Suprapubic skin (tissue), 4 donors: ENCODE results near the gene TRAPPC2L. TPM values are rescaled to one million over a fixed set of nuclear protein-coding genes. Genes with fewer than 3 reads are reported as not detected.
A peak's percentile ranks its signal among the peaks of the same experiment; 100 is the strongest.

Experiments
- DNase-seq, 2 donors: peaks; one replicate each; pipeline ENCODE4 v3.0.0-alpha.2; 2019; ENCODE audit warnings: low spot score in 2 of 2
- H3K27ac ChIP-seq: fragments of 200-600 bp; sonication (generic); one replicate; pipeline ENCODE4 v1.5.1; 2019
- H3K27me3 ChIP-seq: fragments of 200-600 bp; sonication (generic); one replicate; pipeline ENCODE4 v1.5.1; 2019
- H3K36me3 ChIP-seq: fragments of 200-600 bp; sonication (generic); one replicate; pipeline ENCODE4 v1.5.1; 2019
- H3K4me1 ChIP-seq: fragments of 200-600 bp; sonication (generic); one replicate; pipeline ENCODE4 v1.5.1; 2019
- H3K4me3 ChIP-seq: fragments of 200-600 bp; sonication (generic); one replicate; pipeline ENCODE4 v1.5.1; 2019; ENCODE audit warnings: mild to moderate bottlenecking
- H3K9me3 ChIP-seq: fragments of 200-600 bp; sonication (generic); one replicate; pipeline ENCODE4 v1.5.1; 2019
- CTCF ChIP-seq, 2 donors: fragments of 200-600 bp in 1 of 2; fragments of 450-650 bp in 1 of 2; sonication (generic) in 1 of 2; IDR thresholded peaks; one replicate each; pipeline ENCODE4 v1.5.1; 2016 to 2019; ENCODE audit warnings: antibody characterized with exemption in 2 of 2, mild to moderate bottlenecking in 1 of 2, moderate library complexity in 1 of 2
- EP300 ChIP-seq: sonication (generic); formaldehyde crosslinking; IDR thresholded peaks from one replicate; pipeline ENCODE4 v1.6.1; 2017; ENCODE audit warnings: antibody characterized with exemption
- POLR2A ChIP-seq, 2 donors: fragments of 450-650 bp; IDR thresholded peaks; one replicate each; pipeline ENCODE4 v1.6.1; 2017; ENCODE audit warnings: antibody characterized with exemption in 2 of 2, mild to moderate bottlenecking in 2 of 2, moderate library complexity in 2 of 2
- POLR2AphosphoS5 ChIP-seq, 3 donors: sonication (generic); formaldehyde crosslinking; IDR thresholded peaks; one replicate each; pipeline ENCODE4 v1.6.1; 2017; ENCODE audit warnings: antibody characterized with exemption in 3 of 3
- WGBS: methylation state at CpG from one replicate; pipeline ENCODE4 v1.1.5; 2018; 5-methylcytosine and 5-hydroxymethylcytosine counted together
- total RNA-seq, 4 donors: library from RNA; depleted of rRNA; stranded (reverse); fragments of >200 nt; gene quantifications; one replicate each; pipeline ENCODE4 v1.1.0, GENCODE V29; 2016

The TRAPPC2L gene
- total RNA-seq, 4 donors from 2014 or later: 31.9 to 49.2 (median 36.3) TPM

GRCh38 chr16:88884569-88885271, 27.8 kb downstream of the TRAPPC2L start:
- Histone ChIP-seq H3K4me3 (no peak overlapping the region), H3K4me1 (peaks cover 38% of the 10 kb centered on the region), H3K27me3 (no peaks in the 10 kb centered on the region), H3K9me3 (no peaks in the 10 kb centered on the region), H3K36me3 (peaks cover 12% of the 10 kb centered on the region), H3K27ac (no peak overlapping the region)
- no peak for DNase-seq
- TF ChIP-seq POLR2AphosphoS5 (IDR thresholded peaks at IDR 0.05) (no peak), CTCF (IDR thresholded peaks at IDR 0.05) (no peak), EP300 (no peak), POLR2A (IDR thresholded peaks at IDR 0.05) (no peak)
- WGBS: 93% methylated on average over 21 of the region's 39 CpGs

- peaks cover 12% of the 10 kb centered on the region for H3K36me3 ChIP-seq
- peaks cover 30% of the 10 kb centered on the region for H3K4me1 ChIP-seq
- 86% methylated on average over 7 of the region's 28 CpGs for WGBS
- H3K27me3 ChIP-seq: no peaks in the 10 kb centered on the region
- TF ChIP-seq EP300 (no peak), POLR2A (IDR thresholded peaks at IDR 0.05) (no peak), CTCF (IDR thresholded peaks at IDR 0.05) (no peak), POLR2AphosphoS5 (IDR thresholded peaks at IDR 0.05) (no peak)
- no peak overlapping the region for H3K27ac ChIP-seq
- no peaks in the 10 kb centered on the region for H3K9me3 ChIP-seq
- H3K4me3 ChIP-seq: no peak overlapping the region
- DNase-seq: no peak
Measured at GRCh38 chr16:88885693-88886280, 28.9 kb downstream of the TRAPPC2L start.

GRCh38 chr16:88886420-88886844, 29.5 kb downstream of the TRAPPC2L start:
- TF ChIP-seq EP300 (no peak), POLR2A (IDR thresholded peaks at IDR 0.05) (no peak), POLR2AphosphoS5 (IDR thresholded peaks at IDR 0.05) (no peak), CTCF (IDR thresholded peaks at IDR 0.05) (no peak)
- Histone ChIP-seq H3K36me3 (peaks cover 12% of the 10 kb centered on the region), H3K27ac (peak overlapping the region; percentile 10)

GRCh38 chr16:88886845-88887521, 30.1 kb downstream of the TRAPPC2L start:
- 70% methylated on average over 36 of the region's 39 CpGs for WGBS
- H3K36me3 ChIP-seq: peaks cover 12% of the 10 kb centered on the region
- no peaks in the 10 kb centered on the region for H3K27me3 ChIP-seq
- no peak for TF ChIP-seq POLR2A (IDR thresholded peaks at IDR 0.05)
- TF ChIP-seq CTCF (IDR thresholded peaks at IDR 0.05): peak in 1 of 2 donors; percentile 12
- peaks cover 21% of the 10 kb centered on the region for H3K4me1 ChIP-seq
- H3K9me3 ChIP-seq: no peaks in the 10 kb centered on the region
- no peak overlapping the region for H3K4me3 ChIP-seq
- DNase-seq: no peak
- H3K27ac ChIP-seq: peak overlapping the region; percentile 10

More at GRCh38 chr16:88886420-88886844, 29.5 kb downstream of the TRAPPC2L start:
- no peak for DNase-seq
- Histone ChIP-seq H3K27me3 (no peaks in the 10 kb centered on the region), H3K9me3 (no peaks in the 10 kb centered on the region), H3K4me1 (peaks cover 26% of the 10 kb centered on the region), H3K4me3 (no peak overlapping the region)
- whole genome bisulfite sequencing: 65% methylated on average over 4 of the region's 15 CpGs

- Histone ChIP-seq H3K27ac (peak overlapping the region; percentile 40), H3K36me3 (peaks cover 12% of the 10 kb centered on the region), H3K4me1 (peaks cover 11% of the 10 kb centered on the region), H3K9me3 (no peaks in the 10 kb centered on the region), H3K27me3 (no peaks in the 10 kb centered on the region), H3K4me3 (no peak overlapping the region)
- 40% methylated on average over 4 of the region's 14 CpGs for WGBS
- TF ChIP-seq CTCF (IDR thresholded peaks at IDR 0.05): no peak
- TF ChIP-seq POLR2A (IDR thresholded peaks at IDR 0.05): no peak
- no peak for TF ChIP-seq POLR2AphosphoS5 (IDR thresholded peaks at IDR 0.05)
- TF ChIP-seq EP300: no peak
- DNase-seq: no peak
Measured at GRCh38 chr16:88888057-88888456, 31.1 kb downstream of the TRAPPC2L start.
